Caco-2 (cell line): ENCODE data around the gene WNT3A. TPM values are rescaled to one million over a fixed set of nuclear protein-coding genes. Genes with fewer than 3 reads are reported as not detected.

ENCODE experiments used
- BruUV-seq: library from RNA; stranded (reverse); fragments of 400-500 nt; replicated peaks from 2 replicates; lab custom pipeline; 2021; lab: Mats Ljungman, UMichigan
- CTCF ChIA-PET: fragments of 300-600 bp; sonication (Branson Sonifier 250); formaldehyde crosslinking; loops from one replicate; lab custom pipeline; 2022; ENCODE audit warnings: antibody characterized with exemption; lab: Charles Lee
- POLR2A ChIA-PET: fragments of 300-600 bp; sonication (Branson Sonifier 250); formaldehyde crosslinking; loops from one replicate; lab custom pipeline; 2022; ENCODE audit warnings: antibody characterized with exemption; lab: Charles Lee
- DNase-seq, 2 experiments: peaks; one replicate each; pipeline versions ENCODE4 v3.0.0 to v3.0.0-alpha.2; 2020 to 2022
- H3K27me3 ChIP-seq: replicated peaks from 2 replicates; pipeline ENCODE4 v1.6.0; 2011; ENCODE audit warnings: low read length; ENCODE audit not compliant: control insufficient read depth, insufficient read depth
- H3K36me3 ChIP-seq: 2 replicates; pipeline ENCODE4 v1.5.1; 2011; ENCODE audit warnings: low read length; ENCODE audit not compliant: control insufficient read depth, insufficient read depth
- H3K4me1 ChIP-seq: fragments of 250-450 bp; sonication (Bioruptor Pico); 2 replicates; pipeline ENCODE4 v1.5.1; 2020; ENCODE audit warnings: mild to moderate bottlenecking
- H3K4me3 ChIP-seq: 2 replicates; pipeline ENCODE4 v1.5.1; 2011; ENCODE audit warnings: low read depth, mild to moderate bottlenecking, control low read depth, low read length
- H3K9me3 ChIP-seq: fragments of 250-450 bp; sonication (Bioruptor Pico); 2 replicates; pipeline ENCODE4 v1.5.1; 2020; ENCODE audit warnings: mild to moderate bottlenecking, moderate library complexity
- H3K27ac Mint-ChIP-seq: one replicate; pipeline ENCODE4 v1.8.0; 2022; ENCODE audit warnings: mixed read lengths; ENCODE audit not compliant: unreplicated experiment
- H3K27me3 Mint-ChIP-seq: one replicate; pipeline ENCODE4 v1.8.0; 2022; ENCODE audit warnings: mixed read lengths; ENCODE audit not compliant: insufficient read depth, unreplicated experiment
- H3K36me3 Mint-ChIP-seq: one replicate; pipeline ENCODE4 v1.8.0; 2022; ENCODE audit warnings: mild to moderate bottlenecking, mixed read lengths; ENCODE audit not compliant: insufficient read depth, unreplicated experiment
- H3K4me1 Mint-ChIP-seq: one replicate; pipeline ENCODE4 v1.8.0; 2022; ENCODE audit warnings: low read depth, mixed read lengths; ENCODE audit not compliant: unreplicated experiment
- H3K4me3 Mint-ChIP-seq: one replicate; pipeline ENCODE4 v1.8.0; 2022; ENCODE audit warnings: mild to moderate bottlenecking, moderate library complexity, mixed read lengths; ENCODE audit not compliant: unreplicated experiment
- H3K9me3 Mint-ChIP-seq: one replicate; pipeline ENCODE4 v1.8.0; 2022; ENCODE audit warnings: mixed read lengths; ENCODE audit not compliant: unreplicated experiment
- intact Hi-C: fragments of 100-400 bp; cut with micrococcal nuclease; formaldehyde crosslinking; loops from one replicate; pipeline ENCODE4 v1.10.0; 2022; ENCODE audit not compliant: unreplicated experiment
- total RNA-seq: library from RNA; stranded (reverse); gene quantifications from 2 replicates; pipeline ENCODE4 v1.2.3, GENCODE V29; 2022
- TF ChIP-seq, protein P1 (sequence below), 2 experiments: fragments of 200-600 bp in 1 of 2; IDR thresholded peaks; 1 replicate in 1 of 2; 2 replicates in 1 of 2; pipeline versions ENCODE4 v1.5.1 to v1.8.0; 2011 to 2022; ENCODE audit warnings: antibody characterized with exemption in 1 of 2, control low read depth in 1 of 2, inconsistent platforms in 1 of 2, low read depth in 1 of 2, low read length in 1 of 2, mild to moderate bottlenecking in 1 of 2, moderate library complexity in 1 of 2; ENCODE audit not compliant: insufficient read depth in 1 of 2, severe bottlenecking in 1 of 2, unreplicated experiment in 1 of 2

The WNT3A gene
- total RNA-seq, 1 experiment from 2014 or later = 0.09 TPM

DNA sequence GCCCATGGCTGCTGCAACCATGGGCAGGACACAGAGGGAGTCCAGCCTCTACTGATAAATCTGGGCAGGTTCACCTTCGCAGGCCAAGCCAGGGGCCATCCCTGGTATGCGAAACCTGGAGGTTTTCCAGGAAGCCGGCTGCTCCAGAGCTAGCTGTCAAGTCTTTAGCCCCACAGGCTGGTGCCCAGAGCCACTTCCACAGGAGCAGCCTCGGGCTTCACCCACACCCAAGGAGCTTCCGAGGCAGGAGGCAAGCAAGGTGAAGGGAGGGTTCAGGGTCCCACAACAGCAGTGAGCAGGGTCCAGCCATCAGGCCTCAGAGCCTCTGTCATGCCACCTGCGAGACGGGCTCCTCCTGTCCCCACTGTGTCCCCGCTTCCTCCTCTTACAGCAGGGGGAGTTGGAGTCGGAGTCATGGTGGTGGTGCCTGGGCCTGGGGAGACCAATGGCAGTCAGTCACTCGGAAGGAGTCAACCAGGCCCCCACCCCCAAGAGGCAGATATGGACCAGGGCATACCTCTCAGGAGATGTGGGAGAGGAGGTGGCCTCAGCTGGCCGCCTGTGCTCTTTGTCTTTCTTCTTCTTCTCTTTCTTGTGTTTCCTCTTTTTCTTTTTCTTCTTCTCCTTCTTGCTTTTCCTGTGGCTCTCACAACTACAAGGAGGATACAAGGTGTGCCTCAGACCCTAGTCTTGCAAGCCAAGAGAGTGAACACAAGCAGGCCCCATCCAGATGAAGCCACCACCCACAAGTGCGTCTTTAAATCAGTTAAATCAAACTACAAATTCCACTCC is 94.2 kb downstream of the WNT3A start:
- Histone ChIP-seq H3K9me3 (no peaks in the 10 kb centered on the region), H3K4me1 (peaks cover 23% of the 10 kb centered on the region), H3K27me3 (no peaks in the 10 kb centered on the region), H3K4me3 (peak overlapping the region; percentile 98), H3K36me3 (peaks cover 4% of the 10 kb centered on the region)
- H3K36me3 Mint-ChIP-seq = peaks cover 77% of the 10 kb centered on the region
- TF ChIP-seq, protein P1, sequence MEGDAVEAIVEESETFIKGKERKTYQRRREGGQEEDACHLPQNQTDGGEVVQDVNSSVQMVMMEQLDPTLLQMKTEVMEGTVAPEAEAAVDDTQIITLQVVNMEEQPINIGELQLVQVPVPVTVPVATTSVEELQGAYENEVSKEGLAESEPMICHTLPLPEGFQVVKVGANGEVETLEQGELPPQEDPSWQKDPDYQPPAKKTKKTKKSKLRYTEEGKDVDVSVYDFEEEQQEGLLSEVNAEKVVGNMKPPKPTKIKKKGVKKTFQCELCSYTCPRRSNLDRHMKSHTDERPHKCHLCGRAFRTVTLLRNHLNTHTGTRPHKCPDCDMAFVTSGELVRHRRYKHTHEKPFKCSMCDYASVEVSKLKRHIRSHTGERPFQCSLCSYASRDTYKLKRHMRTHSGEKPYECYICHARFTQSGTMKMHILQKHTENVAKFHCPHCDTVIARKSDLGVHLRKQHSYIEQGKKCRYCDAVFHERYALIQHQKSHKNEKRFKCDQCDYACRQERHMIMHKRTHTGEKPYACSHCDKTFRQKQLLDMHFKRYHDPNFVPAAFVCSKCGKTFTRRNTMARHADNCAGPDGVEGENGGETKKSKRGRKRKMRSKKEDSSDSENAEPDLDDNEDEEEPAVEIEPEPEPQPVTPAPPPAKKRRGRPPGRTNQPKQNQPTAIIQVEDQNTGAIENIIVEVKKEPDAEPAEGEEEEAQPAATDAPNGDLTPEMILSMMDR (IDR thresholded peaks at IDR 0.05; ENCODE audit: insufficient read depth in 1 of 2, low read depth in 1 of 2, low read length in 1 of 2, severe bottlenecking in 1 of 2, unreplicated experiment in 1 of 2) = no peak
- DNase-seq = peak in 1 of 2 experiments; percentile 42
- peaks cover under 1% of the 10 kb centered on the region for H3K9me3 Mint-ChIP-seq
- intact Hi-C loops = loop anchor here (2.0 to 10.0 kb wide), 2 partner anchors 16 to 616 kb away; no protein-coding TSS in a partner anchor
- ChIA-PET CTCF (interaction anchor here (1.4 kb wide), 1 partner anchor 30 kb away, joined by 3 read pairs; no protein-coding TSS in a partner anchor), POLR2A (no interaction called here)
- peaks cover 14% of the 10 kb centered on the region for H3K4me1 Mint-ChIP-seq
- peak overlapping the region; percentile 93 for H3K4me3 Mint-ChIP-seq
- BruUV-seq = TSS peak; percentile 66
- peak overlapping the region; percentile 97 for H3K27ac Mint-ChIP-seq
- no peaks in the 10 kb centered on the region for H3K27me3 Mint-ChIP-seq

DNA sequence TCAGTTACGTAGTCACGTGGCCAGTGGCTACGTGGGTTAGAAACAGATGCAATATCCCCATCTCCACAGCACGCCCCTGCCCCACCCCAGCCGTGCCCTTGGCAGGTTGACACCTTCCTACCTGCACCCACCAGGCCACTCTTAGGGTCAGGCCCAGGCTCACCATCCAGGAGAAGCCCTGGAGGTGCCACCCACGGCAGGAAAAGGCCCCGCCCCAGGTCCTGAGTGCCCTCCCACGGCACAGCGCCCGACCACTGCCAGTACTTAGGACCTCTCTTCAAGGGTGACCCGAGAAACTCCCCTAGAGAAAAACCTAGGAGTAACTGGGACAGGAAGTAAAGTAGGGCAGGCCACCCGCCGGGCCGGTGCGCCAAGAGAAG is 94.8 kb downstream of the WNT3A start:
- peaks cover 74% of the 10 kb centered on the region for H3K36me3 Mint-ChIP-seq
- H3K27ac Mint-ChIP-seq = peak overlapping the region; percentile 97
- H3K36me3 ChIP-seq = peaks cover 4% of the 10 kb centered on the region
- DNase-seq = peak in 1 of 2 experiments; percentile 39
- ChIA-PET CTCF (interaction anchor here (0.5 to 1.4 kb wide), 5 partner anchors 18 to 102 kb away, joined by 3 to 5 read pairs (median 3); no protein-coding TSS in a partner anchor), POLR2A (no interaction called here)
- TF ChIP-seq, protein P1 (IDR thresholded peaks at IDR 0.05; ENCODE audit: insufficient read depth in 1 of 2, low read depth in 1 of 2, low read length in 1 of 2, severe bottlenecking in 1 of 2, unreplicated experiment in 1 of 2) = no peak
- H3K4me1 Mint-ChIP-seq = peaks cover 14% of the 10 kb centered on the region
- H3K4me3 Mint-ChIP-seq = peak overlapping the region; percentile 93
- no peaks in the 10 kb centered on the region for H3K27me3 Mint-ChIP-seq
- H3K9me3 ChIP-seq = no peaks in the 10 kb centered on the region
- BruUV-seq = no TSS peak
- intact Hi-C loops = loop anchor here (2.0 to 10.0 kb wide), 2 partner anchors 17 to 617 kb away; no protein-coding TSS in a partner anchor
- peak overlapping the region; percentile 98 for H3K4me3 ChIP-seq
- H3K9me3 Mint-ChIP-seq = no peaks in the 10 kb centered on the region
- no peaks in the 10 kb centered on the region for H3K27me3 ChIP-seq
- peaks cover 23% of the 10 kb centered on the region for H3K4me1 ChIP-seq

DNA sequence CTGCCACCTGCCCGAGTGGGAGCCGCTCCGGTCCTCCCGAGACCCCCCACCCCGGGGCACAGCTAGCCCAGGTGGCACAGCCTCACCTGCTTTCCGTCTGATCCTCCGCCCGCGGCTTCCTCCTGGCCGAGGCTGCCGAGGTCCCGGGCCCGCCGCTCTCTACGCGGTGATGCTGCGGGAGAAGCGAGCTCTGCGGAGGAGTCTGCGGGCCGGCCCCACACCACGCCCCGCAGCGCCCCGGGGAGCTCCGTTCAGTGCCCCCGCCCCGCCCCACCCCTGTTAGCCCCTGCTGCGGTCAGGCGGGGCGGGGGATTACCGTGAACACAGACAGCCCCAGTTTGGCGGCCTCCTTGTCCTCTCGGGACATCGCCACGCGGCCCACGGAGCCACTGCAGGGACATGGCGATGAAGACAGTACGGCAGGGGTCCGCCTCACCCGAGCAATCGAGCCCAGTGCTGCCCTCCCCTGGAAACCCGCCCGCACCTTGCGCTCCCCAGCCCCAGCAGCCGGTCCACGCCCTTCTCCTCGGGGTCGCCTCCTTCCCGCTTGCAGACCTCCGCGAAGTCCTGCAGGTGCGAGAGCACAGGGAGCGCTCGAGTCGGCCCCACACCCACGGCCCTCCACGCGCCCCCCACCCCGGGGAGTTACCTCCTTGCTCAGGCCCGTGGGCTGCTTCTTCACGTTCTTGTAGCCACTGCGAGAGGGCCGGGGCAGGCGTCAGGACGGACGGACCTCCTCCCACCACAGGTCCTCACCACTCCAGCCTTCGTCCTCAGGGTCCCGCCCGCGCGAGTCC is 95.4 kb downstream of the WNT3A start:
- ChIA-PET POLR2A (no interaction called here), CTCF (interaction anchor here (0.5 to 1.4 kb wide), 5 partner anchors 18 to 103 kb away, joined by 3 to 5 read pairs (median 3); no protein-coding TSS in a partner anchor)
- intact Hi-C loops = loop anchor here (2.0 to 10.0 kb wide), 2 partner anchors 17 to 617 kb away; no protein-coding TSS in a partner anchor
- peak overlapping the region; percentile 98 for H3K4me3 ChIP-seq
- no TSS peak for BruUV-seq
- Mint-ChIP-seq H3K9me3 (no peaks in the 10 kb centered on the region), H3K27ac (peak overlapping the region; percentile 97), H3K36me3 (peaks cover 69% of the 10 kb centered on the region), H3K4me1 (peaks cover 14% of the 10 kb centered on the region), H3K4me3 (peak overlapping the region; percentile 93), H3K27me3 (no peaks in the 10 kb centered on the region)
- DNase-seq = peak; percentile 79 to 81
- H3K4me1 ChIP-seq = peaks cover 23% of the 10 kb centered on the region
- H3K27me3 ChIP-seq = no peaks in the 10 kb centered on the region
- H3K9me3 ChIP-seq = no peaks in the 10 kb centered on the region
- peaks cover 4% of the 10 kb centered on the region; the same call in 1 of the 2 replicates for H3K36me3 ChIP-seq
- TF ChIP-seq, protein P1 (IDR thresholded peaks at IDR 0.05; ENCODE audit: insufficient read depth in 1 of 2, low read depth in 1 of 2, low read length in 1 of 2, severe bottlenecking in 1 of 2, unreplicated experiment in 1 of 2) = peak in 1 of 2 experiments; percentile 45
